Stimulated activated CD8-positive, alpha-beta memory T cell treated with anti-CD3 and anti-CD28 coated beads, Interleukin-15, amount 100 ng/mL, for 24 hours (primary cell): Measurements from ENCODE around the gene ZKSCAN3.
"Not testable (repeated sequence)": the region's sequence is repeated elsewhere in the genome, so short reads cannot be mapped to it uniquely, and the experiment has no call there.

Source experiments
- DNase-seq: peaks from one replicate; pipeline ENCODE4 v3.0.0-alpha.2; 2020; ENCODE audit warnings: low read depth

ZKSCAN3 gene

GRCh38 chr6:28343898-28344677, 5.7 kb upstream of the ZKSCAN3 start:
- DNase-seq, result no peak

- DNase-seq, result no peak
Measured at GRCh38 chr6:28345201-28345600, 4.5 kb upstream of the ZKSCAN3 start.

- no peak for DNase-seq
Measured at GRCh38 chr6:28347119-28347518, 2.6 kb upstream of the ZKSCAN3 start.

- no peak for DNase-seq
Measured at GRCh38 chr6:28349344-28349891, 329 bp upstream of the ZKSCAN3 start.

- no peak for DNase-seq
Measured at GRCh38 chr6:28351087-28351486, 1.3 kb downstream of the ZKSCAN3 start.

- DNase-seq, result no peak
Measured at GRCh38 chr6:28351493-28351925, 1.8 kb downstream of the ZKSCAN3 start.

GRCh38 chr6:28353356-28353755, 3.6 kb downstream of the ZKSCAN3 start:
- DNase-seq, result no peak

GRCh38 chr6:28353981-28354676, 4.4 kb downstream of the ZKSCAN3 start:
- no peak for DNase-seq

GRCh38 chr6:28354688-28355554, 5.2 kb downstream of the ZKSCAN3 start:
- no peak for DNase-seq

- no peak for DNase-seq
Measured at GRCh38 chr6:28355743-28356665, 6.3 kb downstream of the ZKSCAN3 start.

- no peak for DNase-seq
Measured at GRCh38 chr6:28356666-28357020, 6.9 kb downstream of the ZKSCAN3 start.

- DNase-seq, result no peak
Measured at GRCh38 chr6:28357036-28357435, 7.3 kb downstream of the ZKSCAN3 start.

- DNase-seq, result not testable (repeated sequence)
Measured at GRCh38 chr6:28359562-28359961, 9.8 kb downstream of the ZKSCAN3 start.

GRCh38 chr6:28360961-28361360, 11.2 kb downstream of the ZKSCAN3 start:
- no peak for DNase-seq

GRCh38 chr6:28365590-28365989, 15.8 kb downstream of the ZKSCAN3 start:
- not testable (repeated sequence) for DNase-seq

- no peak for DNase-seq
Measured at GRCh38 chr6:28368522-28368921, 18.8 kb downstream of the ZKSCAN3 start.

- DNase-seq, result no peak
Measured at GRCh38 chr6:28369463-28369862, 19.7 kb downstream of the ZKSCAN3 start.

GRCh38 chr6:28370440-28370839, 20.7 kb downstream of the ZKSCAN3 start:
- DNase-seq, result no peak

- DNase-seq, result no peak
Measured at GRCh38 chr6:28371280-28371679, 21.5 kb downstream of the ZKSCAN3 start.

- no peak for DNase-seq
Measured at GRCh38 chr6:28371706-28372451, 22.1 kb downstream of the ZKSCAN3 start.
